Astrocyte (in vitro differentiated cells and primary cell): Measurements from ENCODE around the gene ZGRF1.

Experiments
- CTCF ChIP-seq: IDR thresholded peaks from 2 replicates; pipeline ENCODE4 v1.5.1; 2011; ENCODE audit warnings: low read depth, mild to moderate bottlenecking, inconsistent platforms, low read length, moderate library complexity; ENCODE audit not compliant: insufficient read depth
- EZH2 ChIP-seq: IDR thresholded peaks from 2 replicates; pipeline ENCODE4 v1.6.1; 2012; ENCODE audit warnings: mild to moderate bottlenecking, low read length, inconsistent platforms; ENCODE audit not compliant: insufficient read depth

- TF ChIP-seq CTCF (no peak), EZH2 (no peak)
These were observed 86.0 kb downstream of the ZGRF1 start for GRCh38 chr4:112550728-112551127.
